GM21723 (cell line): ENCODE measurements around the gene SPATA12.
"Not testable (repeated sequence)": the region's sequence is repeated elsewhere in the genome, so short reads cannot be mapped to it uniquely, and the experiment has no call there.

Experiments
- ATAC-seq: cut with Tn5 transposase; IDR thresholded peaks from one replicate; pipeline ENCODE4 v1.9.1; 2021; ENCODE audit warnings: mild to moderate bottlenecking, moderate library complexity; ENCODE audit not compliant: unreplicated experiment

SPATA12 gene

GRCh38 chr3:57081173-57081572, 20.7 kb downstream of the SPATA12 start:
- ATAC-seq: no peak

- ATAC-seq: no peak
These were observed 22.0 kb downstream of the SPATA12 start for GRCh38 chr3:57082481-57082880.

GRCh38 chr3:57083266-57083995, 23.0 kb downstream of the SPATA12 start:
- not testable (repeated sequence) for ATAC-seq

- ATAC-seq: no peak
These were observed 24.7 kb downstream of the SPATA12 start for GRCh38 chr3:57085211-57085610.

GRCh38 chr3:57086201-57086600, 25.7 kb downstream of the SPATA12 start:
- no peak for ATAC-seq

GRCh38 chr3:57087361-57088092, 27.1 kb downstream of the SPATA12 start:
- no peak for ATAC-seq

- no peak for ATAC-seq
These were observed 28.0 kb downstream of the SPATA12 start for GRCh38 chr3:57088503-57088902.

GRCh38 chr3:57089043-57089442, 28.6 kb downstream of the SPATA12 start:
- ATAC-seq: no peak

- ATAC-seq: no peak
These were observed 31.2 kb downstream of the SPATA12 start for GRCh38 chr3:57091521-57092273.

GRCh38 chr3:57093489-57093888, 33.0 kb downstream of the SPATA12 start:
- no peak for ATAC-seq

- no peak for ATAC-seq
These were observed 33.6 kb downstream of the SPATA12 start for GRCh38 chr3:57093971-57094535.

- no peak for ATAC-seq
These were observed 34.1 kb downstream of the SPATA12 start for GRCh38 chr3:57094575-57094974.

GRCh38 chr3:57095363-57095762, 34.9 kb downstream of the SPATA12 start:
- ATAC-seq: no peak

- no peak for ATAC-seq
These were observed 37.1 kb downstream of the SPATA12 start for GRCh38 chr3:57097536-57097935.

GRCh38 chr3:57098418-57099310, 38.2 kb downstream of the SPATA12 start:
- ATAC-seq: no peak

- ATAC-seq: no peak
These were observed 39.7 kb downstream of the SPATA12 start for GRCh38 chr3:57100046-57100695.

GRCh38 chr3:57105585-57105984, 45.1 kb downstream of the SPATA12 start:
- no peak for ATAC-seq

- ATAC-seq: no peak
These were observed 48.2 kb downstream of the SPATA12 start for GRCh38 chr3:57108684-57109083.

GRCh38 chr3:57109437-57110199, 49.2 kb downstream of the SPATA12 start:
- no peak for ATAC-seq
